GM12878 (cell line): ENCODE measurements around the gene LRRTM3. TPM values are rescaled to one million over a fixed set of nuclear protein-coding genes. Genes with fewer than 3 reads are reported as not detected.
A peak's percentile ranks its signal among the peaks of the same experiment; 100 is the strongest.

Source experiments
- ATF7 ChIP-seq: fragments of 450-650 bp; IDR thresholded peaks from 2 replicates; pipeline ENCODE4 v1.6.1; 2016; ENCODE audit warnings: low read depth, mild to moderate bottlenecking
- CTCF ChIP-seq, 3 experiments: IDR thresholded peaks in 2 of 3; conservative IDR thresholded peaks in 1 of 3; 2 replicates each; pipeline ENCODE4 v1.5.1; 2011; ENCODE audit warnings: low read depth in 3 of 3, low read length in 3 of 3, mild to moderate bottlenecking in 3 of 3, control low read depth in 2 of 3, moderate library complexity in 2 of 3, inconsistent platforms in 1 of 3, mixed read lengths in 1 of 3; ENCODE audit not compliant: control insufficient read depth in 2 of 3, insufficient read depth in 1 of 3; ENCODE audit errors: extremely low read depth in 1 of 3
- ESRRA ChIP-seq: IDR thresholded peaks from 2 replicates; pipeline ENCODE4 v1.6.1; 2012; ENCODE audit warnings: mild to moderate bottlenecking, low read length, improper control_type of control experiment
- FOS ChIP-seq: IDR thresholded peaks from 3 replicates; pipeline ENCODE4 v1.6.1; 2011; ENCODE audit warnings: borderline replicate concordance; ENCODE audit not compliant: insufficient read length; ENCODE audit errors: extremely low read depth
- JUNB ChIP-seq: IDR thresholded peaks from 2 replicates; pipeline ENCODE4 v1.6.1; 2016; ENCODE audit warnings: antibody characterized with exemption, mild to moderate bottlenecking
- KAT2A ChIP-seq: conservative IDR thresholded peaks from 2 replicates; pipeline ENCODE4 v1.6.1; 2011; ENCODE audit warnings: low read depth, low read length; ENCODE audit not compliant: control insufficient read depth
- MXI1 ChIP-seq: fragments of 150-350 bp; IDR thresholded peaks from 2 replicates; pipeline ENCODE4 v1.6.1; 2011; ENCODE audit warnings: low read depth, mild to moderate bottlenecking, inconsistent platforms, low read length, improper control_type of control experiment
- MYB ChIP-seq: fragments of 150-350 bp; IDR thresholded peaks from 2 replicates; pipeline ENCODE4 v1.6.1; 2014; ENCODE audit warnings: mild to moderate bottlenecking, low read depth, low read length, borderline replicate concordance
- NR2C1 ChIP-seq: fragments of 450-650 bp; IDR thresholded peaks from 2 replicates; pipeline ENCODE4 v1.6.1; 2017; ENCODE audit warnings: antibody characterized with exemption, mild to moderate bottlenecking, moderate library complexity
- PML ChIP-seq: IDR thresholded peaks from 2 replicates; pipeline ENCODE4 v1.6.1; 2012; ENCODE audit warnings: low read length, inconsistent platforms
- POLR2AphosphoS2 ChIP-seq: IDR thresholded peaks from 2 replicates; pipeline ENCODE4 v1.6.1; 2011; ENCODE audit warnings: low read depth, mild to moderate bottlenecking, low read length, improper control_type of control experiment, moderate library complexity
- RFX5 ChIP-seq: IDR thresholded peaks from 2 replicates; pipeline ENCODE4 v1.6.1; 2011; ENCODE audit warnings: low read depth, low read length, improper control_type of control experiment
- SMC3 ChIP-seq: IDR thresholded peaks from 2 replicates; pipeline ENCODE4 v1.6.1; 2011; ENCODE audit warnings: low read length, improper control_type of control experiment, borderline replicate concordance
- SRF ChIP-seq, 2 experiments: IDR thresholded peaks; 2 replicates each; pipeline ENCODE4 v1.6.1; 2011; ENCODE audit warnings: low read depth in 2 of 2, low read length in 2 of 2, mild to moderate bottlenecking in 1 of 2, moderate library complexity in 1 of 2
- USF1 ChIP-seq: IDR thresholded peaks from 2 replicates; pipeline ENCODE4 v1.6.1; 2011; ENCODE audit warnings: borderline replicate concordance, low read depth, mild to moderate bottlenecking, moderate library complexity, mixed read lengths, low read length; ENCODE audit not compliant: insufficient read depth; ENCODE audit errors: extremely low read length
- YBX1 ChIP-seq: fragments of 450-650 bp; IDR thresholded peaks from 2 replicates; pipeline ENCODE4 v1.6.1; 2016; ENCODE audit warnings: antibody characterized with exemption
- YY1 ChIP-seq: IDR thresholded peaks from 2 replicates; pipeline ENCODE4 v1.6.1; 2011; ENCODE audit warnings: low read depth, mild to moderate bottlenecking, low read length
- ZNF24 ChIP-seq: fragments of 450-650 bp; IDR thresholded peaks from 2 replicates; pipeline ENCODE4 v1.6.1; 2017; ENCODE audit warnings: antibody characterized with exemption, mild to moderate bottlenecking
- ZNF592 ChIP-seq: fragments of 450-650 bp; IDR thresholded peaks from 2 replicates; pipeline ENCODE4 v1.6.1; 2017; ENCODE audit warnings: mild to moderate bottlenecking, moderate library complexity
- ZNF622 ChIP-seq: fragments of 450-650 bp; IDR thresholded peaks from 2 replicates; pipeline ENCODE4 v1.6.1; 2017; ENCODE audit warnings: mild to moderate bottlenecking, inconsistent platforms
- polyA plus RNA-seq, 11 experiments: library from polyadenylated mRNA; depleted of rRNA in 4 of 11; unstranded in 6 of 11; stranded (reverse) in 5 of 11; fragments of >200 nt; fragmentation: Nextera tagmentation in 4 of 11; fragmentation: Illumina TruSeq in 1 of 11; extraction: Ambion mirVana in 4 of 11; extraction: Trizol in 1 of 11; gene quantifications; 1 replicate in 1 of 11; 2 replicates in 10 of 11; pipeline versions ENCODE4 v1.2.1 to v1.2.3, GENCODE V29; 2011 to 2016; ENCODE audit warnings: inconsistent platforms in 2 of 11, missing spikeins in 2 of 11, low read depth in 1 of 11
- total RNA-seq, 4 experiments: library from RNA; depleted of rRNA in 3 of 4; stranded (reverse); fragments of >200 nt in 3 of 4; fragmentation: Illumina TruSeq in 1 of 4; extraction: Trizol in 1 of 4; gene quantifications; 2 replicates each; pipeline versions ENCODE4 v1.2.1 to v1.2.3, GENCODE V29; 2013 to 2021

LRRTM3 gene
- total and polyA plus RNA-seq, 10 of the 15 experiments (the other 5 are each of a cell fraction or from before 2014, with no cell fraction given): not detected

GRCh38 chr10:66931340-66931948 is 5.6 kb downstream of the LRRTM3 start (continued):
- TF ChIP-seq USF1 (no peak), ZNF622 (no peak), KAT2A (no peak), SRF (IDR thresholded peaks at IDR 0.05; ENCODE audit: low read depth in 2 of 2, low read length in 2 of 2) (no peak), YBX1 (no peak), ESRRA (no peak), ATF7 (no peak), YY1 (no peak), JUNB (no peak), SMC3 (peak; percentile 66; the same call in 1 of the 2 replicates), MXI1 (no peak), PML (no peak), POLR2AphosphoS2 (no peak), MYB (no peak), ZNF592 (no peak), RFX5 (no peak), NR2C1 (no peak), FOS (no peak), CTCF (IDR thresholded peaks at IDR 0.05 in 2 of 3, conservative IDR thresholded peaks at IDR 0.05 in 1 of 3; ENCODE audit: control insufficient read depth in 2 of 3, extremely low read depth in 1 of 3, insufficient read depth in 1 of 3, low read depth in 3 of 3, low read length in 3 of 3) (peak; percentile 65 to 72 (median 65)), ZNF24 (0 out of 2 replicates have a peak, but pooled peaks have one; percentile 48)
